ENCODE results near the gene TXNDC12. TPM values are rescaled to one million over a fixed set of nuclear protein-coding genes. Genes with fewer than 3 reads are reported as not detected.

The TXNDC12 gene
- total RNA-seq, 1 experiment from 2014 or later: 80.9 TPM

DNA sequence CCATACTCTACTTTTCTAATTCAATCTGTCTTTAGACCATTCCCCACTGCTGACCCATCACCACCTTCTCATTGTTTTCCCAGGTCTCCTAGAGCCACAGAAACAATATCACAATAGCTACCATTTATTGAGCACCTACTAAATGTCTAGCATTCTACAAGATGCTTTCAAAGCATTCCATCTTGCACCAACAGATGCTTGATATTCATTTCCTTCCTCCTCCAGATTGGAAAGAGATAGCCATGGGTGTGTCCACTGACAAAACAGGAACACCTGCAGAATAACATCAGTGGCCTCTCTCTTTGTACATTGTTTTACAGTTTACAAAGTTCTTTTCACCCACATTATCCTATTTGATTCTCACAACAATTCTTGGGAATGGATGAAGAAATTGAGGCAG is 66.7 kb downstream of the TXNDC12 start:
- DNase-seq (ENCODE audit: low spot score): no peak

DNA sequence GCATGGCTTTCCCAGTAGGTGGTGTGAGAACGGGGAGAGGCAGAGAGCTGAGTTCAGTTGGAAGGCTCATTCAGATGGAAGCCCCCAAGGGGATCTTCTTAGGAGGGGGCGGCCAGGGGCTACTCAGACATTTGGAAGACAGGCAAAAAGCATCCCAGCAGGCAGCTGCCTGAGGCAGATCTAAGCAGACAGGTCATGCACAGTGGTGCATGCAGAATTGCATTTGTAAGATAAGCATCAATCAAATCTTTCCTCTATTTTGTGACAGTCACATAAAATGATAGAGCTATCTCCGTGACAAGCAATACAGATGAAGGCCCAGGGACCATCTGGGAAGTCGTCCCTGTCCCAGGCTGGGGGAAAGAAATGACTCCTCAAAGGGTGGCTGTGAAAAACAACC is 68.3 kb downstream of the TXNDC12 start:
- TF ChIP-seq, protein P1, sequence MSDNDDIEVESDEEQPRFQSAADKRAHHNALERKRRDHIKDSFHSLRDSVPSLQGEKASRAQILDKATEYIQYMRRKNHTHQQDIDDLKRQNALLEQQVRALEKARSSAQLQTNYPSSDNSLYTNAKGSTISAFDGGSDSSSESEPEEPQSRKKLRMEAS (CRISPR knock-in tag; IDR thresholded peaks at IDR 0.05): no peak
- TF ChIP-seq FOXJ3 (CRISPR knock-in tag; IDR thresholded peaks at IDR 0.05; ENCODE audit: borderline replicate concordance): no peak
- TF ChIP-seq GRHL2 (CRISPR knock-in tag; IDR thresholded peaks at IDR 0.05; ENCODE audit: insufficient replicate concordance, severe bottlenecking): no peak
- no peak for TF ChIP-seq ETV6 (CRISPR knock-in tag; IDR thresholded peaks at IDR 0.05)
- no peak for TF ChIP-seq TP53 (CRISPR knock-in tag; IDR thresholded peaks at IDR 0.05)
- TF ChIP-seq NFE2L1 (CRISPR knock-in tag; IDR thresholded peaks at IDR 0.05): no peak
- TF ChIP-seq, protein P2, sequence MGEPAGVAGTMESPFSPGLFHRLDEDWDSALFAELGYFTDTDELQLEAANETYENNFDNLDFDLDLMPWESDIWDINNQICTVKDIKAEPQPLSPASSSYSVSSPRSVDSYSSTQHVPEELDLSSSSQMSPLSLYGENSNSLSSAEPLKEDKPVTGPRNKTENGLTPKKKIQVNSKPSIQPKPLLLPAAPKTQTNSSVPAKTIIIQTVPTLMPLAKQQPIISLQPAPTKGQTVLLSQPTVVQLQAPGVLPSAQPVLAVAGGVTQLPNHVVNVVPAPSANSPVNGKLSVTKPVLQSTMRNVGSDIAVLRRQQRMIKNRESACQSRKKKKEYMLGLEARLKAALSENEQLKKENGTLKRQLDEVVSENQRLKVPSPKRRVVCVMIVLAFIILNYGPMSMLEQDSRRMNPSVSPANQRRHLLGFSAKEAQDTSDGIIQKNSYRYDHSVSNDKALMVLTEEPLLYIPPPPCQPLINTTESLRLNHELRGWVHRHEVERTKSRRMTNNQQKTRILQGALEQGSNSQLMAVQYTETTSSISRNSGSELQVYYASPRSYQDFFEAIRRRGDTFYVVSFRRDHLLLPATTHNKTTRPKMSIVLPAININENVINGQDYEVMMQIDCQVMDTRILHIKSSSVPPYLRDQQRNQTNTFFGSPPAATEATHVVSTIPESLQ (CRISPR knock-in tag; IDR thresholded peaks at IDR 0.05): no peak
- TF ChIP-seq ZNF138 (CRISPR knock-in tag; conservative IDR thresholded peaks at IDR 0.05): no peak
- TF ChIP-seq, protein P3, sequence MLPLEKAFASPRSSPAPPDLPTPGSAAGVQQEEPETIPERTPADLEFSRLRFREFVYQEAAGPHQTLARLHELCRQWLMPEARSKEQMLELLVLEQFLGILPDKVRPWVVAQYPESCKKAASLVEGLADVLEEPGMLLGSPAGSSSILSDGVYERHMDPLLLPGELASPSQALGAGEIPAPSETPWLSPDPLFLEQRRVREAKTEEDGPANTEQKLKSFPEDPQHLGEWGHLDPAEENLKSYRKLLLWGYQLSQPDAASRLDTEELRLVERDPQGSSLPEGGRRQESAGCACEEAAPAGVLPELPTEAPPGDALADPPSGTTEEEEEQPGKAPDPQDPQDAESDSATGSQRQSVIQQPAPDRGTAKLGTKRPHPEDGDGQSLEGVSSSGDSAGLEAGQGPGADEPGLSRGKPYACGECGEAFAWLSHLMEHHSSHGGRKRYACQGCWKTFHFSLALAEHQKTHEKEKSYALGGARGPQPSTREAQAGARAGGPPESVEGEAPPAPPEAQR (CRISPR knock-in tag; IDR thresholded peaks at IDR 0.05): no peak
- TF ChIP-seq RORB (CRISPR knock-in tag; IDR thresholded peaks at IDR 0.05): no peak
- no peak for TF ChIP-seq NR2C2 (CRISPR knock-in tag; IDR thresholded peaks at IDR 0.05)
- TF ChIP-seq ESRRA (CRISPR knock-in tag; IDR thresholded peaks at IDR 0.05; ENCODE audit: borderline replicate concordance): no peak
- TF ChIP-seq E2F4 (CRISPR knock-in tag; IDR thresholded peaks at IDR 0.05; ENCODE audit: borderline replicate concordance, low read depth): no peak
- TF ChIP-seq FOXP1 (CRISPR knock-in tag; IDR thresholded peaks at IDR 0.05; ENCODE audit: borderline replicate concordance): no peak
- TF ChIP-seq OVOL2 (CRISPR knock-in tag; IDR thresholded peaks at IDR 0.05; ENCODE audit: borderline replicate concordance): no peak
- TF ChIP-seq TCF7 (CRISPR knock-in tag; IDR thresholded peaks at IDR 0.05; ENCODE audit: low read depth): no peak
- TF ChIP-seq, protein P4, sequence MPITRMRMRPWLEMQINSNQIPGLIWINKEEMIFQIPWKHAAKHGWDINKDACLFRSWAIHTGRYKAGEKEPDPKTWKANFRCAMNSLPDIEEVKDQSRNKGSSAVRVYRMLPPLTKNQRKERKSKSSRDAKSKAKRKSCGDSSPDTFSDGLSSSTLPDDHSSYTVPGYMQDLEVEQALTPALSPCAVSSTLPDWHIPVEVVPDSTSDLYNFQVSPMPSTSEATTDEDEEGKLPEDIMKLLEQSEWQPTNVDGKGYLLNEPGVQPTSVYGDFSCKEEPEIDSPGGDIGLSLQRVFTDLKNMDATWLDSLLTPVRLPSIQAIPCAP (CRISPR knock-in tag; IDR thresholded peaks at IDR 0.05): no peak
- H3K4me3 Mint-ChIP-seq: no peak overlapping the region
- peaks cover 6% of the 10 kb centered on the region; the same call in 1 of the 2 replicates for H3K36me3 Mint-ChIP-seq
- H3K4me1 Mint-ChIP-seq: peaks cover 26% of the 10 kb centered on the region
- ChIA-PET CTCF (no interaction called here), POLR2A (no interaction called here)
- peak overlapping the region; percentile 74; the same call in 1 of the 2 replicates for H3K27ac Mint-ChIP-seq
- peaks cover 1% of the 10 kb centered on the region for H3K27me3 Mint-ChIP-seq (ENCODE audit: low read depth)
- ATAC-seq: no peak
- H3K9me3 Mint-ChIP-seq: no peaks in the 10 kb centered on the region
- no peak for DNase-seq (ENCODE audit: low spot score)

More for the DNA sequence above, 66.7 kb downstream of the TXNDC12 start:
- Mint-ChIP-seq H3K36me3 (peaks cover 6% of the 10 kb centered on the region; the same call in 1 of the 2 replicates), H3K27me3 (ENCODE audit: low read depth) (peaks cover 12% of the 10 kb centered on the region), H3K4me1 (peaks cover 26% of the 10 kb centered on the region), H3K27ac (no peak overlapping the region), H3K4me3 (peak overlapping the region; percentile 82), H3K9me3 (no peaks in the 10 kb centered on the region)
- POLR2A ChIA-PET: no interaction called here
- CTCF ChIA-PET: no interaction called here
- TF ChIP-seq FOXK1 (CRISPR knock-in tag; IDR thresholded peaks at IDR 0.05) (no peak), FOXP1 (CRISPR knock-in tag; IDR thresholded peaks at IDR 0.05; ENCODE audit: borderline replicate concordance) (no peak), ZNF232 (CRISPR knock-in tag; IDR thresholded peaks at IDR 0.05) (no peak), ZNF396 (CRISPR knock-in tag; IDR thresholded peaks at IDR 0.05; ENCODE audit: borderline replicate concordance) (no peak)
- no peak for ATAC-seq

Measured in WTC11 (cell line).